ENCODE measurements around the gene KPNA4.

- TF ChIP-seq CTCF (IDR thresholded peaks at IDR 0.05) (no peak), EP300 (IDR thresholded peaks at IDR 0.05) (no peak), POLR2A (IDR thresholded peaks at IDR 0.05) (no peak), POLR2AphosphoS5 (IDR thresholded peaks at IDR 0.05) (no peak)
Observed at GRCh38 chr3:160478338-160478737, 87.0 kb downstream of the KPNA4 start.

Data from sigmoid colon (tissue), 4 donors.